GM12878 (cell line): ENCODE data around the gene RND2. TPM values are rescaled to one million over a fixed set of nuclear protein-coding genes. Genes with fewer than 3 reads are reported as not detected.
A peak's percentile ranks its signal among the peaks of the same experiment; 100 is the strongest.

Experiments
- ATF2 ChIP-seq: IDR thresholded peaks from 2 replicates; pipeline ENCODE4 v1.6.1; 2012; ENCODE audit warnings: low read length, inconsistent platforms
- ATF3 ChIP-seq: IDR thresholded peaks from 2 replicates; pipeline ENCODE4 v1.6.1; 2011; ENCODE audit warnings: low read depth, mild to moderate bottlenecking, low read length, moderate library complexity, borderline replicate concordance; ENCODE audit errors: extremely low read depth
- DPF2 ChIP-seq: fragments of 450-650 bp; IDR thresholded peaks from 2 replicates; pipeline ENCODE4 v1.6.1; 2017; ENCODE audit warnings: mild to moderate bottlenecking
- ETV6 ChIP-seq, 2 experiments: fragments of 450-650 bp in 1 of 2; IDR thresholded peaks in 1 of 2; conservative IDR thresholded peaks in 1 of 2; 2 replicates each; pipeline ENCODE4 v1.6.1; 2014; ENCODE audit warnings: antibody characterized with exemption in 1 of 2, borderline replicate concordance in 1 of 2, low read depth in 1 of 2, mild to moderate bottlenecking in 1 of 2, moderate library complexity in 1 of 2
- HDAC2 ChIP-seq: fragments of 200-600 bp; sonication (generic); IDR thresholded peaks from 2 replicates; pipeline ENCODE4 v1.6.1; 2017
- IKZF1 ChIP-seq: fragments of 450-650 bp; conservative IDR thresholded peaks from 2 replicates; pipeline ENCODE4 v1.6.1; 2017; ENCODE audit warnings: antibody characterized with exemption, mild to moderate bottlenecking
- IRF4 ChIP-seq: IDR thresholded peaks from 2 replicates; pipeline ENCODE4 v1.6.1; 2011; ENCODE audit warnings: low read depth, low read length
- MXI1 ChIP-seq: fragments of 150-350 bp; IDR thresholded peaks from 2 replicates; pipeline ENCODE4 v1.6.1; 2011; ENCODE audit warnings: low read depth, mild to moderate bottlenecking, inconsistent platforms, low read length, improper control_type of control experiment
- MYB ChIP-seq: fragments of 150-350 bp; IDR thresholded peaks from 2 replicates; pipeline ENCODE4 v1.6.1; 2014; ENCODE audit warnings: mild to moderate bottlenecking, low read depth, low read length, borderline replicate concordance
- NBN ChIP-seq: fragments of 450-650 bp; IDR thresholded peaks from 2 replicates; pipeline ENCODE4 v1.6.1; 2016
- NR2C2 ChIP-seq: IDR thresholded peaks from 2 replicates; pipeline ENCODE4 v1.6.1; 2011; ENCODE audit warnings: borderline replicate concordance, low read depth; ENCODE audit not compliant: control insufficient read depth, insufficient read length
- RAD21 ChIP-seq: IDR thresholded peaks from 2 replicates; pipeline ENCODE4 v1.6.1; 2011; ENCODE audit warnings: mild to moderate bottlenecking, low read depth, low read length, moderate library complexity; ENCODE audit not compliant: insufficient read depth
- RB1 ChIP-seq: fragments of 450-650 bp; formaldehyde crosslinking; IDR thresholded peaks from 2 replicates; pipeline ENCODE4 v1.6.1; 2017; ENCODE audit warnings: mild to moderate bottlenecking, borderline replicate concordance
- SIX5 ChIP-seq: IDR thresholded peaks from 2 replicates; pipeline ENCODE4 v1.6.1; 2011; ENCODE audit warnings: mild to moderate bottlenecking, low read depth, low read length, moderate library complexity; ENCODE audit not compliant: severe bottlenecking
- TBL1XR1 ChIP-seq: IDR thresholded peaks from 2 replicates; pipeline ENCODE4 v1.6.1; 2012; ENCODE audit warnings: low read depth, low read length, improper control_type of control experiment
- TCF12 ChIP-seq: IDR thresholded peaks from 2 replicates; pipeline ENCODE4 v1.6.1; 2011; ENCODE audit warnings: low read depth, mild to moderate bottlenecking, low read length
- YY1 ChIP-seq: IDR thresholded peaks from 2 replicates; pipeline ENCODE4 v1.6.1; 2011; ENCODE audit warnings: low read depth, mild to moderate bottlenecking, low read length
- ZBTB11 ChIP-seq: fragments of 450-650 bp; formaldehyde crosslinking; IDR thresholded peaks from 2 replicates; pipeline ENCODE4 v1.5.0; 2022; ENCODE audit warnings: mild to moderate bottlenecking, missing genetic modification characterization
- ZBTB40 ChIP-seq: fragments of 450-650 bp; IDR thresholded peaks from 2 replicates; pipeline ENCODE4 v1.6.1; 2016; ENCODE audit warnings: mild to moderate bottlenecking, moderate library complexity, borderline replicate concordance
- ZNF207 ChIP-seq: fragments of 450-650 bp; IDR thresholded peaks from 2 replicates; pipeline ENCODE4 v1.6.1; 2014; ENCODE audit warnings: antibody characterized with exemption, mild to moderate bottlenecking, borderline replicate concordance
- polyA plus RNA-seq, 11 experiments: library from polyadenylated mRNA; depleted of rRNA in 4 of 11; unstranded in 6 of 11; stranded (reverse) in 5 of 11; fragments of >200 nt; fragmentation: Nextera tagmentation in 4 of 11; fragmentation: Illumina TruSeq in 1 of 11; extraction: Ambion mirVana in 4 of 11; extraction: Trizol in 1 of 11; gene quantifications; 1 replicate in 1 of 11; 2 replicates in 10 of 11; pipeline versions ENCODE4 v1.2.1 to v1.2.3, GENCODE V29; 2011 to 2016; ENCODE audit warnings: inconsistent platforms in 2 of 11, missing spikeins in 2 of 11, low read depth in 1 of 11
- total RNA-seq, 4 experiments: library from RNA; depleted of rRNA in 3 of 4; stranded (reverse); fragments of >200 nt in 3 of 4; fragmentation: Illumina TruSeq in 1 of 4; extraction: Trizol in 1 of 4; gene quantifications; 2 replicates each; pipeline versions ENCODE4 v1.2.1 to v1.2.3, GENCODE V29; 2013 to 2021

Gene RND2
- total and polyA plus RNA-seq, 10 of the 15 experiments (the other 5 are each of a cell fraction or from before 2014, with no cell fraction given), result 0.01 to 0.05 (median 0.03) TPM; not detected in 6

GRCh38 chr17:43024407-43025289 lies at the start of gene RND2 (continued):
- TF ChIP-seq ZNF207 (peak; percentile 73; the same call in 1 of the 2 replicates), NBN (0 out of 2 replicates have a peak, but pooled peaks have one; percentile 54), NR2C2 (no peak), IKZF1 (peak; percentile 33; the same call in 1 of the 2 replicates), HDAC2 (no peak), MXI1 (peak; percentile 88), ATF2 (peak; percentile 78), TCF12 (no peak), MYB (0 out of 2 replicates have a peak, but pooled peaks have one; percentile 37), RB1 (0 out of 2 replicates have a peak, but pooled peaks have one; percentile 58), TBL1XR1 (no peak), IRF4 (no peak), YY1 (no peak), RAD21 (peak; percentile 74), ZBTB11 (CRISPR knock-in tag) (no peak), DPF2 (0 out of 2 replicates have a peak, but pooled peaks have one; percentile 55), ETV6 (conservative IDR thresholded peaks at IDR 0.05 in 1 of 2, IDR thresholded peaks at IDR 0.05 in 1 of 2; ENCODE audit: borderline replicate concordance in 1 of 2, low read depth in 1 of 2) (no peak), SIX5 (no peak), ATF3 (no peak), ZBTB40 (peak; percentile 48; the same call in 1 of the 2 replicates)
